ENCODE data around the gene UPF2. TPM values are rescaled to one million over a fixed set of nuclear protein-coding genes. Genes with fewer than 3 reads are reported as not detected.
A peak's percentile ranks its signal among the peaks of the same experiment; 100 is the strongest.

UPF2 gene
- total and polyA plus RNA-seq, 2 of the 13 experiments (the other 11 are each of a cell fraction or from before 2014, with no cell fraction given) = 6.2 to 14.5 TPM

DNA sequence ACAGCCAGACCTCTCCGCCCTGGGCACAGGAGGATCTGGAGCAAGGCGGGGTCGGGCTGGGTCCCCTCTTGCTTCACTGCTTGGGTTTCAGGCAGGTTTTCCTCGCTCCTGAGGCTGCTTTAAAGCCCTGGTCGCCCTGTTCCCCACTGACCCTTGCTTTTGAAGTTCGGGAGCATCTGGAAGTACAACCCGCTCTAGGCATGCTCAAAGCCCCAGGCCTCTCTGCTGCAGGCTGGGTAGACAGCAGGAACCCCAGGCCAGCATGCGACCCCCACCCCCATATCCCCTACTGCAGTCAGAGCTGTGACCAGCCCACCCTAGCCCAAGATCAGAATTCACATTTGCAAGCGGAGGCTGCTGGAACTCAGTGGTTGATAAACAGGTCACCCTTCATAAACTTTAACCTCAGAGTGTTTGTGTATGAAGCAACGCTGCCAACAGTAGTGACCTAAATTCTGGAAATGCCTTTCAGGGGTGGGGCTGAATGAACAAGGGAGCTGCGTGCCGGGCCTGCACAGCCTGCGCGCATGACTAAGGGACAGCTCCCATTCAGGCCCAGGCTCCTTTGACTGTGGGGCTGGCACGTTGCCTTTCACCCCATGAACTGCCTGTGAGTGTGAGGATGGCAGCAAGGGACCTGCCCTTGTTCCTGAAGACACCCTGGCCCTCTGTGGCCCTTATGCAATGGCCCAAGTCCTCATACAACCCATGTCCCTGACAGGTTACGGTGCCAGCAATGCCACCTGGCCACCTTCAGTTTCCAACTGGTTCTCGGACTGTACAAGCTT, 166.9 kb downstream of the UPF2 start (continued):
- no peak for TF ChIP-seq MAZ (IDR thresholded peaks at IDR 0.05; ENCODE audit: borderline replicate concordance, low read depth, low read length)
- peak; percentile 73 for TF ChIP-seq MAZ (CRISPR knock-in tag; IDR thresholded peaks at IDR 0.05; ENCODE audit: low read depth)
- no peak; the same call in 1 of the 2 replicates for TF ChIP-seq ZNF619 (CRISPR knock-in tag; IDR thresholded peaks at IDR 0.05)
- TF ChIP-seq, protein P1, sequence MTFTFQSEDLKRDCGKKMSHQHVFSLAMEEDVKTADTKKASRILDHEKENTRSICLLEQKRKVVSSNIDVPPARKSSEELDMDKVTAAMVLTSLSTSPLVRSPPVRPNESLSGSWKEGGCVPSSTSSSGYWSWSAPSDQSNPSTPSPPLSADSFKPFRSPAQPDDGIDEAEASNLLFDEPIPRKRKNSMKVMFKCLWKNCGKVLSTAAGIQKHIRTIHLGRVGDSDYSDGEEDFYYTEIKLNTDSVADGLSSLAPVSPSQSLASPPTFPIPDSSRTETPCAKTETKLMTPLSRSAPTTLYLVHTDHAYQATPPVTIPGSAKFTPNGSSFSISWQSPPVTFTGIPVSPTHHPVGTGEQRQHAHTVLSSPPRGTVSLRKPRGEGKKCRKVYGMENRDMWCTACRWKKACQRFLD (CRISPR knock-in tag; IDR thresholded peaks at IDR 0.05; ENCODE audit: borderline replicate concordance) = peak; percentile 29; the same call in 1 of the 2 replicates
- no peak for TF ChIP-seq U2AF1 (optimal IDR thresholded peaks at IDR 0.05; ENCODE audit: low read depth, low read length)
- TF ChIP-seq, protein P2, sequence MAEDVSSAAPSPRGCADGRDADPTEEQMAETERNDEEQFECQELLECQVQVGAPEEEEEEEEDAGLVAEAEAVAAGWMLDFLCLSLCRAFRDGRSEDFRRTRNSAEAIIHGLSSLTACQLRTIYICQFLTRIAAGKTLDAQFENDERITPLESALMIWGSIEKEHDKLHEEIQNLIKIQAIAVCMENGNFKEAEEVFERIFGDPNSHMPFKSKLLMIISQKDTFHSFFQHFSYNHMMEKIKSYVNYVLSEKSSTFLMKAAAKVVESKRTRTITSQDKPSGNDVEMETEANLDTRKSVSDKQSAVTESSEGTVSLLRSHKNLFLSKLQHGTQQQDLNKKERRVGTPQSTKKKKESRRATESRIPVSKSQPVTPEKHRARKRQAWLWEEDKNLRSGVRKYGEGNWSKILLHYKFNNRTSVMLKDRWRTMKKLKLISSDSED (CRISPR knock-in tag; IDR thresholded peaks at IDR 0.05) = no peak
- TF ChIP-seq, protein P3, sequence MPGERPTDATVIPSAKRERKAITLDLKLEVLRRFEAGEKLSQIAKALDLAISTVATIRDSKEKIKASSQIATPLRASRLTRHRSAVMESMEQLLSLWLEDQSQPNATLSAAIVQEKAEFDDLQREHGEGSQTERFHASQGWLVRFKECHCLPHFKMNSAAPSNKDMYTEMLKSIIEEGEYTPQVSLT (CRISPR knock-in tag; IDR thresholded peaks at IDR 0.05; ENCODE audit: borderline replicate concordance, low read depth) = no peak
- TF ChIP-seq NBN (conservative IDR thresholded peaks at IDR 0.05) = no peak
- no peak for TF ChIP-seq MAFF (IDR thresholded peaks at IDR 0.05; ENCODE audit: low read depth, low read length)
- peak; percentile 84 for TF ChIP-seq BCL6 (CRISPR knock-in tag; IDR thresholded peaks at IDR 0.05)
- no peak for TF ChIP-seq MATR3 (CRISPR knock-in tag; IDR thresholded peaks at IDR 0.05)
- peak; percentile 84 for TF ChIP-seq ZMAT3 (CRISPR knock-in tag; conservative IDR thresholded peaks at IDR 0.05)
- TF ChIP-seq, protein P4, sequence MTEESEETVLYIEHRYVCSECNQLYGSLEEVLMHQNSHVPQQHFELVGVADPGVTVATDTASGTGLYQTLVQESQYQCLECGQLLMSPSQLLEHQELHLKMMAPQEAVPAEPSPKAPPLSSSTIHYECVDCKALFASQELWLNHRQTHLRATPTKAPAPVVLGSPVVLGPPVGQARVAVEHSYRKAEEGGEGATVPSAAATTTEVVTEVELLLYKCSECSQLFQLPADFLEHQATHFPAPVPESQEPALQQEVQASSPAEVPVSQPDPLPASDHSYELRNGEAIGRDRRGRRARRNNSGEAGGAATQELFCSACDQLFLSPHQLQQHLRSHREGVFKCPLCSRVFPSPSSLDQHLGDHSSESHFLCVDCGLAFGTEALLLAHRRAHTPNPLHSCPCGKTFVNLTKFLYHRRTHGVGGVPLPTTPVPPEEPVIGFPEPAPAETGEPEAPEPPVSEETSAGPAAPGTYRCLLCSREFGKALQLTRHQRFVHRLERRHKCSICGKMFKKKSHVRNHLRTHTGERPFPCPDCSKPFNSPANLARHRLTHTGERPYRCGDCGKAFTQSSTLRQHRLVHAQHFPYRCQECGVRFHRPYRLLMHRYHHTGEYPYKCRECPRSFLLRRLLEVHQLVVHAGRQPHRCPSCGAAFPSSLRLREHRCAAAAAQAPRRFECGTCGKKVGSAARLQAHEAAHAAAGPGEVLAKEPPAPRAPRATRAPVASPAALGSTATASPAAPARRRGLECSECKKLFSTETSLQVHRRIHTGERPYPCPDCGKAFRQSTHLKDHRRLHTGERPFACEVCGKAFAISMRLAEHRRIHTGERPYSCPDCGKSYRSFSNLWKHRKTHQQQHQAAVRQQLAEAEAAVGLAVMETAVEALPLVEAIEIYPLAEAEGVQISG (CRISPR knock-in tag; IDR thresholded peaks at IDR 0.05) = peak; percentile 81
- TF ChIP-seq, protein P5, sequence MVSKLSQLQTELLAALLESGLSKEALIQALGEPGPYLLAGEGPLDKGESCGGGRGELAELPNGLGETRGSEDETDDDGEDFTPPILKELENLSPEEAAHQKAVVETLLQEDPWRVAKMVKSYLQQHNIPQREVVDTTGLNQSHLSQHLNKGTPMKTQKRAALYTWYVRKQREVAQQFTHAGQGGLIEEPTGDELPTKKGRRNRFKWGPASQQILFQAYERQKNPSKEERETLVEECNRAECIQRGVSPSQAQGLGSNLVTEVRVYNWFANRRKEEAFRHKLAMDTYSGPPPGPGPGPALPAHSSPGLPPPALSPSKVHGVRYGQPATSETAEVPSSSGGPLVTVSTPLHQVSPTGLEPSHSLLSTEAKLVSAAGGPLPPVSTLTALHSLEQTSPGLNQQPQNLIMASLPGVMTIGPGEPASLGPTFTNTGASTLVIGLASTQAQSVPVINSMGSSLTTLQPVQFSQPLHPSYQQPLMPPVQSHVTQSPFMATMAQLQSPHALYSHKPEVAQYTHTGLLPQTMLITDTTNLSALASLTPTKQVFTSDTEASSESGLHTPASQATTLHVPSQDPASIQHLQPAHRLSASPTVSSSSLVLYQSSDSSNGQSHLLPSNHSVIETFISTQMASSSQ (IDR thresholded peaks at IDR 0.05; ENCODE audit: low read depth) = peak; percentile 69
- TF ChIP-seq, protein P5 (CRISPR knock-in tag; IDR thresholded peaks at IDR 0.05; ENCODE audit: borderline replicate concordance) = peak; percentile 85; the same call in 1 of the 2 replicates
- TF ChIP-seq, protein P6, sequence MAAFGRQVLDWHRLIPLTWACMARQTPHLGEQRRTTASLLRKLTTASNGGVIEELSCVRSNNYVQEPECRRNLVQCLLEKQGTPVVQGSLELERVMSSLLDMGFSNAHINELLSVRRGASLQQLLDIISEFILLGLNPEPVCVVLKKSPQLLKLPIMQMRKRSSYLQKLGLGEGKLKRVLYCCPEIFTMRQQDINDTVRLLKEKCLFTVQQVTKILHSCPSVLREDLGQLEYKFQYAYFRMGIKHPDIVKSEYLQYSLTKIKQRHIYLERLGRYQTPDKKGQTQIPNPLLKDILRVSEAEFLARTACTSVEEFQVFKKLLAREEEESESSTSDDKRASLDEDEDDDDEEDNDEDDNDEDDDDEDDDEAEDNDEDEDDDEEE (CRISPR knock-in tag; IDR thresholded peaks at IDR 0.05) = peak; percentile 44; the same call in 1 of the 2 replicates
